GM12878 (cell line): ENCODE measurements around the gene ASIC1. TPM values are rescaled to one million over a fixed set of nuclear protein-coding genes. Genes with fewer than 3 reads are reported as not detected.

Source experiments
- CBX5 ChIP-seq: sonication (generic); IDR thresholded peaks from 2 replicates; pipeline ENCODE4 v1.6.1; 2016; ENCODE audit warnings: low read depth, moderate library complexity, mild to moderate bottlenecking, inconsistent platforms
- E4F1 ChIP-seq: fragments of 450-650 bp; IDR thresholded peaks from 2 replicates; pipeline ENCODE4 v1.6.1; 2018; ENCODE audit warnings: borderline replicate concordance, mild to moderate bottlenecking; ENCODE audit not compliant: partially characterized antibody
- FOXM1 ChIP-seq: IDR thresholded peaks from 2 replicates; pipeline ENCODE4 v1.6.1; 2012; ENCODE audit warnings: low read depth, mild to moderate bottlenecking, inconsistent platforms, low read length, moderate library complexity
- IRF3 ChIP-seq: fragments of 450-650 bp; IDR thresholded peaks from 2 replicates; pipeline ENCODE4 v1.6.1; 2014; ENCODE audit warnings: mild to moderate bottlenecking
- NBN ChIP-seq: fragments of 450-650 bp; IDR thresholded peaks from 2 replicates; pipeline ENCODE4 v1.6.1; 2016
- NFIC ChIP-seq: IDR thresholded peaks from 2 replicates; pipeline ENCODE4 v1.6.1; 2012; ENCODE audit warnings: low read depth, mild to moderate bottlenecking, inconsistent platforms, low read length, moderate library complexity
- NKRF ChIP-seq: fragments of 450-650 bp; conservative IDR thresholded peaks from 2 replicates; pipeline ENCODE4 v1.6.1; 2017; ENCODE audit warnings: mild to moderate bottlenecking, moderate library complexity
- PKNOX1 ChIP-seq: fragments of 450-650 bp; IDR thresholded peaks from 2 replicates; pipeline ENCODE4 v1.6.1; 2016; ENCODE audit warnings: mild to moderate bottlenecking
- RUNX3 ChIP-seq: IDR thresholded peaks from 2 replicates; pipeline ENCODE4 v1.6.1; 2012; ENCODE audit warnings: low read length, inconsistent platforms
- SMAD1 ChIP-seq: fragments of 450-650 bp; IDR thresholded peaks from 2 replicates; pipeline ENCODE4 v1.6.1; 2018; ENCODE audit warnings: mild to moderate bottlenecking, low read depth; ENCODE audit not compliant: partially characterized antibody
- SMARCA5 ChIP-seq: fragments of 450-650 bp; IDR thresholded peaks from 2 replicates; pipeline ENCODE4 v1.6.1; 2017; ENCODE audit warnings: mild to moderate bottlenecking
- TCF3 ChIP-seq: IDR thresholded peaks from 2 replicates; pipeline ENCODE4 v1.6.1; 2012; ENCODE audit warnings: low read depth, mild to moderate bottlenecking, low read length, borderline replicate concordance; ENCODE audit not compliant: insufficient read depth
- USF1 ChIP-seq: IDR thresholded peaks from 2 replicates; pipeline ENCODE4 v1.6.1; 2011; ENCODE audit warnings: borderline replicate concordance, low read depth, mild to moderate bottlenecking, moderate library complexity, mixed read lengths, low read length; ENCODE audit not compliant: insufficient read depth; ENCODE audit errors: extremely low read length
- WRNIP1 ChIP-seq: IDR thresholded peaks from 2 replicates; pipeline ENCODE4 v1.6.1; 2011; ENCODE audit warnings: low read depth, low read length, improper control_type of control experiment, borderline replicate concordance
- ZNF687 ChIP-seq: fragments of 450-650 bp; IDR thresholded peaks from 2 replicates; pipeline ENCODE4 v1.6.1; 2017; ENCODE audit warnings: mild to moderate bottlenecking, moderate library complexity
- polyA plus RNA-seq, 11 experiments: library from polyadenylated mRNA; depleted of rRNA in 4 of 11; unstranded in 6 of 11; stranded (reverse) in 5 of 11; fragments of >200 nt; fragmentation: Nextera tagmentation in 4 of 11; fragmentation: Illumina TruSeq in 1 of 11; extraction: Ambion mirVana in 4 of 11; extraction: Trizol in 1 of 11; gene quantifications; 1 replicate in 1 of 11; 2 replicates in 10 of 11; pipeline versions ENCODE4 v1.2.1 to v1.2.3, GENCODE V29; 2011 to 2016; ENCODE audit warnings: inconsistent platforms in 2 of 11, missing spikeins in 2 of 11, low read depth in 1 of 11
- total RNA-seq, 4 experiments: library from RNA; depleted of rRNA in 3 of 4; stranded (reverse); fragments of >200 nt in 3 of 4; fragmentation: Illumina TruSeq in 1 of 4; extraction: Trizol in 1 of 4; gene quantifications; 2 replicates each; pipeline versions ENCODE4 v1.2.1 to v1.2.3, GENCODE V29; 2013 to 2021

Gene ASIC1
- total and polyA plus RNA-seq, 10 of the 15 experiments (the other 5 are each of a cell fraction or from before 2014, with no cell fraction given), result 0.02 to 0.28 (median 0.21) TPM; not detected in 4

- TF ChIP-seq E4F1 (peak; percentile 85), PKNOX1 (peak; percentile 81), NFIC (0 out of 2 replicates have a peak, but pooled peaks have one; percentile 34), NKRF (peak; percentile 96), ZNF687 (no peak), TCF3 (peak; percentile 63; the same call in 1 of the 2 replicates), CBX5 (no peak), IRF3 (no peak), WRNIP1 (0 out of 2 replicates have a peak, but pooled peaks have one; percentile 65), SMAD1 (peak; percentile 27), FOXM1 (peak; percentile 89), NBN (peak; percentile 88), RUNX3 (peak; percentile 88), USF1 (peak; percentile 71), SMARCA5 (no peak)
Measured at GRCh38 chr12:50025187-50026059, 32.0 kb upstream of the ASIC1 start, which contains the start of gene RACGAP1 (continued).
